ENCODE data around the gene LINGO3.

DNA sequence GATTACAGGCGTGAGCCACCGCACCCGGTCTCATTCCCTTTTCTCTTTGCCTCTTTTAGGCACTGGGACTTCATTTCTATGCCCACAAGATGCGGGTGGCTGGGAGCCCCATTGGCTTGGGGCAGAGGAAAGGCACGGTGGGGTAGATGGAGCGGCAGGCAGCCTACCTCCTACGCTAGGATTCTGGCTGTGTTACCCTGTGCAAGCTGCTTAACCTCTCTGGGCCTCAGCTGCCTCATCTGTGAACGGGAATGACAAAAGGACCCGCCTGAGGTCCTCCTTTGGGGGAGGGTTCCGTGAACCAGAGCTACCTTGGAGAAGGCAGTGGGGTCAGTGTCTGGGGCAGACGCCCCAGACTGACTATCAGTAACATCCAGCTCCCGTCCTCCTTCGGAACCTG, 9.3 kb upstream of the LINGO3 start:
- TF ChIP-seq, protein P1, sequence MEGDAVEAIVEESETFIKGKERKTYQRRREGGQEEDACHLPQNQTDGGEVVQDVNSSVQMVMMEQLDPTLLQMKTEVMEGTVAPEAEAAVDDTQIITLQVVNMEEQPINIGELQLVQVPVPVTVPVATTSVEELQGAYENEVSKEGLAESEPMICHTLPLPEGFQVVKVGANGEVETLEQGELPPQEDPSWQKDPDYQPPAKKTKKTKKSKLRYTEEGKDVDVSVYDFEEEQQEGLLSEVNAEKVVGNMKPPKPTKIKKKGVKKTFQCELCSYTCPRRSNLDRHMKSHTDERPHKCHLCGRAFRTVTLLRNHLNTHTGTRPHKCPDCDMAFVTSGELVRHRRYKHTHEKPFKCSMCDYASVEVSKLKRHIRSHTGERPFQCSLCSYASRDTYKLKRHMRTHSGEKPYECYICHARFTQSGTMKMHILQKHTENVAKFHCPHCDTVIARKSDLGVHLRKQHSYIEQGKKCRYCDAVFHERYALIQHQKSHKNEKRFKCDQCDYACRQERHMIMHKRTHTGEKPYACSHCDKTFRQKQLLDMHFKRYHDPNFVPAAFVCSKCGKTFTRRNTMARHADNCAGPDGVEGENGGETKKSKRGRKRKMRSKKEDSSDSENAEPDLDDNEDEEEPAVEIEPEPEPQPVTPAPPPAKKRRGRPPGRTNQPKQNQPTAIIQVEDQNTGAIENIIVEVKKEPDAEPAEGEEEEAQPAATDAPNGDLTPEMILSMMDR (conservative IDR thresholded peaks at IDR 0.05) = no peak
- no peak for TF ChIP-seq ZFX (IDR thresholded peaks at IDR 0.05)

Measured in C4-2B (cell line).